Hematopoietic multipotent progenitor cell treated with erythropoietin and hydrocortisone succinate and interleukin-3 and kit ligand, for 6 days (in vitro differentiated cells): ENCODE measurements around the gene FARP2.
"Not testable (repeated sequence)": the region's sequence is repeated elsewhere in the genome, so short reads cannot be mapped to it uniquely, and the experiment has no call there.

Experiments used
- DNase-seq: peaks from one replicate; pipeline ENCODE4 v3.0.0-alpha.2; 2015

FARP2 gene

GRCh38 chr2:241368643-241369042 is 12.6 kb downstream of the FARP2 start:
- no peak for DNase-seq

GRCh38 chr2:241372361-241372992 is 16.4 kb downstream of the FARP2 start:
- no peak for DNase-seq

GRCh38 chr2:241373446-241373845 is 17.4 kb downstream of the FARP2 start:
- no peak for DNase-seq

GRCh38 chr2:241373906-241374305 is 17.8 kb downstream of the FARP2 start:
- not testable (repeated sequence) for DNase-seq

- no peak for DNase-seq
Observed at GRCh38 chr2:241375300-241375699, 19.2 kb downstream of the FARP2 start.

GRCh38 chr2:241376808-241377207 is 20.7 kb downstream of the FARP2 start:
- no peak for DNase-seq

GRCh38 chr2:241378816-241379215 is 22.7 kb downstream of the FARP2 start:
- no peak for DNase-seq

- DNase-seq: no peak
Observed at GRCh38 chr2:241379481-241380480, 23.7 kb downstream of the FARP2 start.

GRCh38 chr2:241381872-241382271 is 25.8 kb downstream of the FARP2 start:
- peak; percentile 20 for DNase-seq

- DNase-seq: not testable (repeated sequence)
Observed at GRCh38 chr2:241385450-241385849, 29.4 kb downstream of the FARP2 start.

- DNase-seq: peak; percentile 60
Observed at GRCh38 chr2:241386519-241386918, 30.4 kb downstream of the FARP2 start.

- DNase-seq: no peak
Observed at GRCh38 chr2:241389697-241390096, 33.6 kb downstream of the FARP2 start.

- DNase-seq: no peak
Observed at GRCh38 chr2:241390301-241391206, 34.5 kb downstream of the FARP2 start.

- DNase-seq: peak; percentile 53
Observed at GRCh38 chr2:241391892-241392665, 36.0 kb downstream of the FARP2 start.

GRCh38 chr2:241392753-241393152 is 36.7 kb downstream of the FARP2 start:
- not testable (repeated sequence) for DNase-seq

GRCh38 chr2:241393524-241394196 is 37.6 kb downstream of the FARP2 start:
- DNase-seq: no peak

GRCh38 chr2:241396809-241397208 is 40.7 kb downstream of the FARP2 start:
- DNase-seq: not testable (repeated sequence)

- DNase-seq: no peak
Observed at GRCh38 chr2:241399941-241400922, 44.1 kb downstream of the FARP2 start.

- DNase-seq: no peak
Observed at GRCh38 chr2:241408849-241409248, 52.8 kb downstream of the FARP2 start.

GRCh38 chr2:241410739-241411176 is 54.7 kb downstream of the FARP2 start:
- no peak for DNase-seq
